Testis (tissue), 2 donors: ENCODE data around the gene CAMKK2.

Experiments
- CTCF ChIP-seq, 3 experiments: fragments of 450-650 bp in 2 of 3; fragments of 200-600 bp in 1 of 3; sonication (generic) in 1 of 3; IDR thresholded peaks; one replicate each; pipeline ENCODE4 v1.5.1; 2016 to 2019; ENCODE audit warnings: antibody characterized with exemption in 3 of 3, mild to moderate bottlenecking in 2 of 3, moderate library complexity in 1 of 3
- POLR2A ChIP-seq: fragments of 450-650 bp; IDR thresholded peaks from one replicate; pipeline ENCODE4 v1.6.1; 2017; ENCODE audit warnings: antibody characterized with exemption, mild to moderate bottlenecking, moderate library complexity

- TF ChIP-seq CTCF (IDR thresholded peaks at IDR 0.05), result no peak
- TF ChIP-seq POLR2A, result no peak
Measured at GRCh38 chr12:121238086-121238485, 58.4 kb downstream of the CAMKK2 start.
